ENCODE data around the gene DNAI1. TPM values are rescaled to one million over a fixed set of nuclear protein-coding genes. Genes with fewer than 3 reads are reported as not detected.
"Not testable (repeated sequence)": the region's sequence is repeated elsewhere in the genome, so short reads cannot be mapped to it uniquely, and the experiment has no call there.

DNAI1 gene
- total and polyA plus RNA-seq, 9 donors: 0.13 to 0.29 (median 0.22) TPM; not detected in 5

DNA sequence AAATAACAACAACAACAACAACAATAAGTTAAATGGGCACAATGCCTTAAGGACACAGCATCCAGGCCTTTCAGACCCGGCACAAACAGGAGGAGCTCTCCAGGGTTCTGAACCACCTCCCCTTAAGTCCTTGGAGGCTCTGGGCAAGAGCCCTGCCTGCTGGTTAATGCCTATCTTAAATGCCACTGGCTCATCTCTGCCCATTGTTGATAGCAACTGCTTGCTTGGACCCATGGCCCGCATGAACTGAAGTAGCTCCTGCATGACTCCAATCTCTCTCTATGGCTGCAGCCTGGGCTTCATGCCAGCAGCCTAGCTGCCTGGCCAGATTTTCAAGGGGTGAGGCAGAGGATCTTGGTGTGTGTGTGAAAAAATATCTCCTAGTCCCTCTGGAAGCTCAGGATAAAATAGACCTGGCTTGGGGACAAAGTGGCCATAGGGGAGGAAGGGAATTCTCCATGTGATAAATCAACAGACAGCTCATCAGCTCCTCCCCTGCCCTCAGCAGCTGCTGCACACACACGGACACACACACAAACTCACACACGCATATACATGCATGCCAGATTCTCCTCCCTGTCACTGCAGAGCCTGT, 27.7 kb upstream of the DNAI1 start:
- Histone ChIP-seq H3K27me3 (ENCODE audit: control insufficient read depth, insufficient read depth, low read length) (no peaks in the 10 kb centered on the region), H3K27ac (ENCODE audit: low read length) (no peak overlapping the region), H3K9me3 (replicated peaks; ENCODE audit: control insufficient read depth, low read depth, low read length) (no peaks in the 10 kb centered on the region), H3K4me3 (ENCODE audit: low read length) (no peak overlapping the region), H3K4me1 (ENCODE audit: control insufficient read depth, insufficient read depth, low read length) (peaks cover 25% of the 10 kb centered on the region), H3K36me3 (ENCODE audit: control insufficient read depth, insufficient read depth, low read length) (no peaks in the 10 kb centered on the region)
- peak; percentile 92 for DNase-seq
- 11% methylated on average over 1 of the region's 4 CpGs for WGBS (ENCODE audit: insufficient coverage)

DNA sequence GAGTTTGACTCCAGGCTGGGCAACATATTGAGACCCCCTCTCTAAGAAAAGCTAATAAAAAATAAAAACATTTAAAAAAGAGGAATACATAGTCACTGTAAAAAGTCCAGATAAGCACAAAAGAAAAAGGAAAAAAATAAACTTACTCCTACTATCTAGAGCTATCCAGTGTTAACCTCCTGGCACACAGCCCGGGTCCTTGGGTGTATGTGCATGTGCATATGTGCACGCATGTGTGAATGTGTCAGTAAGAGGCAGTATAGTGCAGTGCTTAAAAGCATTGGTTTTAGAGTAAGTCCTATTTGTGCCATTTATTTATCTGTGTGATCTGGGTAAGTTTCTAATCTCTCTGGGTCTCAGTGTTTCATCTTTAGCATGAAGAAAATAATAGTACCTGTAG, 26.9 kb upstream of the DNAI1 start:
- Histone ChIP-seq H3K27ac (ENCODE audit: low read length) (no peak overlapping the region), H3K4me1 (ENCODE audit: control insufficient read depth, insufficient read depth, low read length) (peaks cover 25% of the 10 kb centered on the region), H3K9me3 (replicated peaks; ENCODE audit: control insufficient read depth, low read depth, low read length) (no peaks in the 10 kb centered on the region), H3K27me3 (ENCODE audit: control insufficient read depth, insufficient read depth, low read length) (no peaks in the 10 kb centered on the region), H3K36me3 (ENCODE audit: control insufficient read depth, insufficient read depth, low read length) (no peaks in the 10 kb centered on the region), H3K4me3 (ENCODE audit: low read length) (no peak overlapping the region)
- no CpG with 5 or more reads among the region's 2 CpGs for WGBS (ENCODE audit: insufficient coverage)
- DNase-seq: peak; percentile 58

DNA sequence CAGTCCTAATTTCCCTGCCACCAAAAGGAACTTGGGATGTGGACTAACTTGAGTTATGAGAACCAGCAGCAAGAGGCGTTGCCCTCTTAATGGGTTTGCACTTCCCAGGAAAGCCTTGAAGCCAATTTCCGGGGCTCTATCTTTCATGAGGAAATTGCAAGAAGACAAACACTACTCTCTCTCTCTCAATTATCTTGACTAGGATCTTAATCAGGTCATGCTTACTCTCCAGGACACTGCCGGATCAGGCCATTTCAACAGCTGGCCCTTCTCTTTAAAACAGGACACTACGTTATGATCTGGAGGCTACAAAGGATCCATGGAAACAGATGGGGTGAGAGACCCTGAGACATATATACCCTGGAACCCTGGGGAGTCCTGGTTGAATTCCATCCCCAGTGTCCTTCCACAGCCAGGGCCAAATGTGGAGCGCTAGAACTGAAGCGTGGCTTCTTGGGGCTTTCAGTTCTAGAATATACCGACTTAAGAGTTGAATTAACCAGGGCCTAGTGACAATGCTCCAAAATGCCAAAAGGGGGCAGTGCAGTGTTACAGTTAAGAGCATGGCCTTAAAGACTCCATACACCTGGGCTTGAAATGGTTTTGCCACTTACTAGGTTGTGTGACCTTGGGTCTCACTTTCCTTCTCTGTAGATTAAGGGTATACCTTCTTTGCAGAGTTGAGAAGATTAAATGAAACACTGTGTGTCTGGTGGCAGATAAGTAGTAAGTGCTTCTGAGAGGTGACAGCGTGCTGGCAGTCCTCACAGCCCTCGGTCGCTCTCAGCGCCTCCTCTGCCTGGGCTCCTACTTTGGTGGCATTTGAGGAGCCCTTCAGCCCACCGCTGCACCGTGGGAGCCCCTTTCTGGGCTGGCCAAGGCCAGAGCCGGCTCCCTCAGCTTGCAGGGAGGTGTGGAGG, 21.3 kb upstream of the DNAI1 start:
- WGBS (ENCODE audit: insufficient coverage): 61% methylated on average over 13 of the region's 14 CpGs
- no peaks in the 10 kb centered on the region for H3K9me3 ChIP-seq (replicated peaks; ENCODE audit: control insufficient read depth, low read depth, low read length)
- peak; percentile 76 for DNase-seq
- peaks cover 9% of the 10 kb centered on the region for H3K4me1 ChIP-seq (ENCODE audit: control insufficient read depth, insufficient read depth, low read length)
- no peak overlapping the region for H3K4me3 ChIP-seq (ENCODE audit: low read length)
- no peaks in the 10 kb centered on the region for H3K27me3 ChIP-seq (ENCODE audit: control insufficient read depth, insufficient read depth, low read length)
- H3K27ac ChIP-seq (ENCODE audit: low read length): no peak overlapping the region
- no peaks in the 10 kb centered on the region for H3K36me3 ChIP-seq (ENCODE audit: control insufficient read depth, insufficient read depth, low read length)

DNA sequence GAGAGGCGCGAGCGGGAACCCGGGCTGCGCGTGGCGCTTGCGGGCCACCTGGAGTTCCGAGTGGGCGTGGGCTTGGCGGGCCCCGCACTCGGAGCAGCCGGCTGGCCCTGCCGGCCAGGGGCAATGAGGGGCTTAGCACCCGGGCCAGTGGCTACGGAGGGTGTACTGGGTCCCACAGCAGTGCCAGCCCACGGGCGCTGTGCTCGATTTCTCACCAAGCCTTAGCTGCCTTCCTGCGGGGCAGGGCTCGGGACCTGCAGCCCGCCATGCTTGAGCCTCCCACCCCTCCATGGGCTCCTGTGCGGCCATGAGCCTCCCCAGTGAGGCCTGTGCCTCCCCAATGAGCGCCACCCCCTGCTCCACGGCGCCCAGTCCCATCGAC, 20.7 kb upstream of the DNAI1 start:
- not testable (repeated sequence) for DNase-seq; H3K4me1 ChIP-seq (ENCODE audit: control insufficient read depth, insufficient read depth, low read length); H3K4me3 ChIP-seq (ENCODE audit: low read length); H3K27me3 ChIP-seq (ENCODE audit: control insufficient read depth, insufficient read depth, low read length); H3K36me3 ChIP-seq (ENCODE audit: control insufficient read depth, insufficient read depth, low read length); H3K9me3 ChIP-seq (replicated peaks; ENCODE audit: control insufficient read depth, low read depth, low read length); H3K27ac ChIP-seq (ENCODE audit: low read length)
- WGBS (ENCODE audit: insufficient coverage): 95% methylated on average over 24 of the region's 28 CpGs

DNA sequence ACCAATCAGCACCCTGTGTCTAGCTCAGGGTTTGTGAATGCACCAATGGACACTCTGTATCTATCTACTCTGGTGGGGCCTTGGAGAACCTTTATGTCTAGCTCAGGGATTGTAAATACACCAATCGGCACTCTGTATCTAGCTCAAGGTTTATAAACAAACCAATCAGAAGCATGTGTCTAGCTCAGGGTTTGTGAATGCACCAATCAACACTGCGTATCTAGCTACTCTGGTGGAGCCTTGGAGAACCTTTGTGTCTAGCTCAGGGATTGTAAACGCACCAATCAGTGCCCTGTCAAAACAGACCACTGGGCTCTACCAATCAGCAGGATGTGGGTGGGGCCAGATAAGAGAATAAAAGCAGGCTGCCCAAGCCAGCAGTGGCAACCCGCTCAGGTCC, 20.1 kb upstream of the DNAI1 start:
- DNase-seq; H3K27me3 ChIP-seq (ENCODE audit: control insufficient read depth, insufficient read depth, low read length); H3K36me3 ChIP-seq (ENCODE audit: control insufficient read depth, insufficient read depth, low read length); H3K27ac ChIP-seq (ENCODE audit: low read length); H3K4me1 ChIP-seq (ENCODE audit: control insufficient read depth, insufficient read depth, low read length); H3K9me3 ChIP-seq (replicated peaks; ENCODE audit: control insufficient read depth, low read depth, low read length); H3K4me3 ChIP-seq (ENCODE audit: low read length): not testable (repeated sequence)
- WGBS (ENCODE audit: insufficient coverage): 80% methylated on average over 1 of the region's 4 CpGs

DNA sequence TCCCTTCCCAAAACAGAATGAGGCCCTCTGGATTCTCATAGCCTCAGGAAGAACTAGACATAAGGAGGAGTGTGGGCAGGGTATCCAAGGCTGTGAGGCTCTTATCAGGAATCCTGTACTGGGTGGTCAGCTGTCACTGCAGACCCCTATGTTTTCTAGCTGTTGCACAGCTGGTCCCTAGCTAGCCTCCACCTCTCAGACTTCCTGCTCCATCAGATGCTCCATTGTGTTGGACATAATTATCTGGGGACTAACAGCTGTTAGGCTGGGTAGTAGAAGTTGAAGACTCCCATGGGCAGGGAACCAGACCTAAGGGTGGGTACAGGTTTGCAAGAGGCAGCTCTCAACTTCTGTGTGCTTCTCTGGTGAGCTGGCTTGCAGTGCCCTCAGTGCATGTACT, 18.6 kb upstream of the DNAI1 start:
- no peak for DNase-seq
- no peak overlapping the region for H3K4me3 ChIP-seq (ENCODE audit: low read length)
- no peaks in the 10 kb centered on the region for H3K36me3 ChIP-seq (ENCODE audit: control insufficient read depth, insufficient read depth, low read length)
- peaks cover 11% of the 10 kb centered on the region for H3K4me1 ChIP-seq (ENCODE audit: control insufficient read depth, insufficient read depth, low read length)
- H3K9me3 ChIP-seq (replicated peaks; ENCODE audit: control insufficient read depth, low read depth, low read length): no peaks in the 10 kb centered on the region
- H3K27me3 ChIP-seq (ENCODE audit: control insufficient read depth, insufficient read depth, low read length): no peaks in the 10 kb centered on the region
- H3K27ac ChIP-seq (ENCODE audit: low read length): no peak overlapping the region

DNA sequence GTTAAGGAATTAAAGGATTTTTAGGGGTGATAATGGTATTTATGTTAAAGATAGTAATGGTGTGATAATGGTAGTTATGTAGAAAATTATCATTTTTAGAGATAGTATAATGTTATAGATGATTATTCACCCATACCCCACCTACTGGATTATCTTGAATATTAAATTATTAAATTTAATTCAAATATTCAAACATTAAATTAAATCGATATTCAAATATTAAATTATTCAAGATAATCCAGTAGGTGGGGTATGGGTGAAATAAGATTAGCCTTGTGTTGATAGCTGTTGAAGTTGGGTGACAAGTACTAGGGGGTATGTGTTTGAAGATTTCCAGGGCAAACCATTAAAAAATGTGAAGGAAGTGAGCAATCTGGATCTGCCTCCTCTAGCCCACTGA, 15.8 kb upstream of the DNAI1 start:
- DNase-seq: no peak

DNA sequence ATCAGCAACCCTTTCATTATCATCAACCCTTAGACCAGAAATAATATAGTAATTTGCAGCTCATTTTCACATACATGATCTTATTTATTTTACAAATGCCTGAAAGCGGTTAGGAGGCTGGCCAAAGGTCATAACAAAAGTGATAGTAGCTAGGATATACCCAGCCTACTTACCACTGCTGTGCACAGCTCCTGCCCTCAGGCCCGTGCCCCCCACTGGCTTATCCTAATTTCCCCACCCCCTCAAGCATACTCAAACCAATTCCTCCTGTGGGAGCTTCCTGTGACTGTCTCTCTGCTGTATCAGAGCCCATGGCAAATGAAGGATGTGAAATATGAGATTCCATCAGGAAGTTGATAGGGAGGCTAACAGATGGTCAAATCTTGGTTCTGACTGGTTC, 15.1 kb upstream of the DNAI1 start:
- Histone ChIP-seq H3K4me1 (ENCODE audit: control insufficient read depth, insufficient read depth, low read length) (peaks cover 11% of the 10 kb centered on the region), H3K4me3 (ENCODE audit: low read length) (no peak overlapping the region), H3K36me3 (ENCODE audit: control insufficient read depth, insufficient read depth, low read length) (no peaks in the 10 kb centered on the region), H3K9me3 (replicated peaks; ENCODE audit: control insufficient read depth, low read depth, low read length) (no peaks in the 10 kb centered on the region), H3K27ac (ENCODE audit: low read length) (no peak overlapping the region), H3K27me3 (ENCODE audit: control insufficient read depth, insufficient read depth, low read length) (no peaks in the 10 kb centered on the region)
- no peak for DNase-seq
- WGBS (ENCODE audit: insufficient coverage): no CpG with 5 or more reads among the region's 2 CpGs

More for the DNA sequence above, 15.8 kb upstream of the DNAI1 start:
- no peak overlapping the region for H3K4me3 ChIP-seq (ENCODE audit: low read length)
- H3K9me3 ChIP-seq (replicated peaks; ENCODE audit: control insufficient read depth, low read depth, low read length): no peaks in the 10 kb centered on the region
- no peaks in the 10 kb centered on the region for H3K27me3 ChIP-seq (ENCODE audit: control insufficient read depth, insufficient read depth, low read length)
- WGBS (ENCODE audit: insufficient coverage): no CpG with 5 or more reads among the region's 1 CpG
- H3K27ac ChIP-seq (ENCODE audit: low read length): no peak overlapping the region
- H3K36me3 ChIP-seq (ENCODE audit: control insufficient read depth, insufficient read depth, low read length): no peaks in the 10 kb centered on the region
- peaks cover 11% of the 10 kb centered on the region for H3K4me1 ChIP-seq (ENCODE audit: control insufficient read depth, insufficient read depth, low read length)

DNA sequence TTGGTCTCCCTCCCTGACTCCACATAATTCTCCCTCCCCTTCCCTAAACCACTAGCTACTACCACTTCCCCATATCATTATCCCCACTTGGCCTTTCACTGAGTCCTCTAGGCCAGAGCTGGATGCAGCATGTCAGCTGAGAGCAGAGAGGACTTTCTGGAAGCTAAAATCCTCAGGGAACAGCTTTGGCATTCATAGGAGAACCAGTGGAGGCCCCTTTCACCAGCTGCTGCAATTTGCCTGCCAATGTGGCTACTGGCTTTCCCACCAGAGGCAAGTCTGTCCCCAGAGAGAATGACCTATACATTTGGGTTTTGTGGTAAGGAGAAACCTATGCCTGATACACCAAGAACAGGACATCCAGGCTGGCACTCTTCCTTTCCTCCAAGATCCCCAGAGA, 14.6 kb upstream of the DNAI1 start:
- no peak for DNase-seq

DNA sequence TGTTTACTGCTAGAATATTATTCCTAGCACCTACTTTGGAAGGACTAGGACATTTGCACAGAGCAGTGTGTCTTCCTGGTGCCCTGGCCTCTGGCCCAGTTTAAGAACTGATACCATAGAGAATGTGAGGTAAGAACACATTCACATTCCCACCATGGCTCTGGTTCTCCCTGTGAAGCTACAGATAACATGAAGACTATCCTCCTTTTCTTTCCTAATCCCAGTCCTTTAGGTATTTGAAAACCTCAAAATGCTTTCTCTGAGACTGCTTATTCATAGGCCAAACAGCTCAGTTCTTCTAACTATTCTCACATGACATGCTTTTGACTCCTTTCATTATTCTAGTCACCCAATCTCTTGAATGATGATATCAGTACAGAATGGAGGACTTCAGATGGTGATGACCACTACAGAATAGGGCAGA, 12.1 kb upstream of the DNAI1 start:
- peaks cover 9% of the 10 kb centered on the region for H3K4me1 ChIP-seq (ENCODE audit: control insufficient read depth, insufficient read depth, low read length)
- H3K27ac ChIP-seq (ENCODE audit: low read length): no peak overlapping the region
- DNase-seq: no peak
- no peak overlapping the region for H3K4me3 ChIP-seq (ENCODE audit: low read length)
- H3K9me3 ChIP-seq (replicated peaks; ENCODE audit: control insufficient read depth, low read depth, low read length): no peaks in the 10 kb centered on the region
- H3K36me3 ChIP-seq (ENCODE audit: control insufficient read depth, insufficient read depth, low read length): no peaks in the 10 kb centered on the region
- H3K27me3 ChIP-seq (ENCODE audit: control insufficient read depth, insufficient read depth, low read length): no peaks in the 10 kb centered on the region

More for the DNA sequence above, 14.6 kb upstream of the DNAI1 start:
- H3K36me3 ChIP-seq (ENCODE audit: control insufficient read depth, insufficient read depth, low read length): no peaks in the 10 kb centered on the region
- no peaks in the 10 kb centered on the region for H3K27me3 ChIP-seq (ENCODE audit: control insufficient read depth, insufficient read depth, low read length)
- no peak overlapping the region for H3K4me3 ChIP-seq (ENCODE audit: low read length)
- peaks cover 11% of the 10 kb centered on the region for H3K4me1 ChIP-seq (ENCODE audit: control insufficient read depth, insufficient read depth, low read length)
- no peak overlapping the region for H3K27ac ChIP-seq (ENCODE audit: low read length)
- H3K9me3 ChIP-seq (replicated peaks; ENCODE audit: control insufficient read depth, low read depth, low read length): no peaks in the 10 kb centered on the region

Measured in muscle of leg (tissue), 11 donors.